HFFc6 (cell line): Measurements from ENCODE around the gene KDM6A. TPM values are rescaled to one million over a fixed set of nuclear protein-coding genes. Genes with fewer than 3 reads are reported as not detected.

Experiments
- DNase-seq: peaks from one replicate; pipeline ENCODE4 v3.0.0-alpha.2; 2018
- H3K27ac Mint-ChIP-seq: 2 replicates; pipeline ENCODE4 v1.8.0; 2020; ENCODE audit warnings: mild to moderate bottlenecking, mixed read lengths
- H3K27me3 Mint-ChIP-seq: 2 replicates; pipeline ENCODE4 v1.8.0; 2021; ENCODE audit warnings: mild to moderate bottlenecking, moderate library complexity, mixed read lengths; ENCODE audit not compliant: insufficient read depth
- H3K36me3 Mint-ChIP-seq: 2 replicates; pipeline ENCODE4 v1.8.0; 2021; ENCODE audit warnings: low read depth, mixed read lengths
- H3K4me1 Mint-ChIP-seq: 2 replicates; pipeline ENCODE4 v1.8.0; 2020; ENCODE audit warnings: low read depth, mixed read lengths
- H3K4me3 Mint-ChIP-seq: 2 replicates; pipeline ENCODE4 v1.8.0; 2020; ENCODE audit warnings: mild to moderate bottlenecking, moderate library complexity, mixed read lengths
- H3K9me3 Mint-ChIP-seq: 2 replicates; pipeline ENCODE4 v1.8.0; 2020; ENCODE audit warnings: mild to moderate bottlenecking, mixed read lengths
- total RNA-seq, 6 experiments: library from RNA; stranded (reverse); fragmentation: NEBNext Ultra II Directional; extraction: Animal tissue kit (Norgen Biotek cat#: 25700); gene quantifications; 2 replicates in 1 of 6; 3 replicates in 5 of 6; pipeline ENCODE4 v1.2.3, GENCODE V29; 2021
- TF ChIP-seq, protein P1 (sequence below): fragments of 200-600 bp; sonication (generic); IDR thresholded peaks from 2 replicates; pipeline ENCODE4 v1.5.0; 2021; ENCODE audit warnings: antibody characterized with exemption, mild to moderate bottlenecking

KDM6A gene
- total RNA-seq, 6 experiments from 2014 or later: 6.4 to 14.3 (median 9.0) TPM

DNA sequence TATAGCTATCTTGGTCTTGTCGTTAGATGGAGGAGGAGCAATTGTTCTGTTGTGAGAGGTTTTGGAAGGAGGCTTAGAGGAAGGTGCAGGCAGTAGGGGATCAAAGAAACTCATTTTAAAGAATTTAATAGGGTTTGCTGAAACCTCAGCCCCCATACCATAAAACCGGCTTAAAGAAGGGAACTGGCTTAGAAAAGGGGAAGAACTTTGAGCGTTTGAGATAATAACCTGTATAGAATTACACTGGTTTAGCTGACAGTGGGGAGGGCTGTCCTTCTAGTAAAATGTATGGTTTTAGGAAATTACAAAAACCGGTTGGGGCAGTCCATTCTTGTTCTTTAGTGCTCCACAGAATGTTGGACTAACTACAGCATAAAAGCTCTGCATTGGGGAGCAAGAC, 128.1 kb downstream of the KDM6A start:
- no peaks in the 10 kb centered on the region for H3K9me3 Mint-ChIP-seq
- H3K27ac Mint-ChIP-seq: peak overlapping the region; percentile 23; the same call in 1 of the 2 replicates
- TF ChIP-seq, protein P1, sequence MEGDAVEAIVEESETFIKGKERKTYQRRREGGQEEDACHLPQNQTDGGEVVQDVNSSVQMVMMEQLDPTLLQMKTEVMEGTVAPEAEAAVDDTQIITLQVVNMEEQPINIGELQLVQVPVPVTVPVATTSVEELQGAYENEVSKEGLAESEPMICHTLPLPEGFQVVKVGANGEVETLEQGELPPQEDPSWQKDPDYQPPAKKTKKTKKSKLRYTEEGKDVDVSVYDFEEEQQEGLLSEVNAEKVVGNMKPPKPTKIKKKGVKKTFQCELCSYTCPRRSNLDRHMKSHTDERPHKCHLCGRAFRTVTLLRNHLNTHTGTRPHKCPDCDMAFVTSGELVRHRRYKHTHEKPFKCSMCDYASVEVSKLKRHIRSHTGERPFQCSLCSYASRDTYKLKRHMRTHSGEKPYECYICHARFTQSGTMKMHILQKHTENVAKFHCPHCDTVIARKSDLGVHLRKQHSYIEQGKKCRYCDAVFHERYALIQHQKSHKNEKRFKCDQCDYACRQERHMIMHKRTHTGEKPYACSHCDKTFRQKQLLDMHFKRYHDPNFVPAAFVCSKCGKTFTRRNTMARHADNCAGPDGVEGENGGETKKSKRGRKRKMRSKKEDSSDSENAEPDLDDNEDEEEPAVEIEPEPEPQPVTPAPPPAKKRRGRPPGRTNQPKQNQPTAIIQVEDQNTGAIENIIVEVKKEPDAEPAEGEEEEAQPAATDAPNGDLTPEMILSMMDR: no peak
- DNase-seq: no peak
- H3K4me1 Mint-ChIP-seq: peaks cover 23% of the 10 kb centered on the region
- H3K27me3 Mint-ChIP-seq: no peaks in the 10 kb centered on the region; the same call in 1 of the 2 replicates
- H3K36me3 Mint-ChIP-seq: peaks cover 9% of the 10 kb centered on the region
- H3K4me3 Mint-ChIP-seq: no peak overlapping the region; the same call in 1 of the 2 replicates

GRCh38 chrX:45003085-45003484, 130.1 kb downstream of the KDM6A start:
- Mint-ChIP-seq H3K9me3 (no peaks in the 10 kb centered on the region; the same call in 1 of the 2 replicates), H3K27ac (no peak overlapping the region), H3K27me3 (no peaks in the 10 kb centered on the region; the same call in 1 of the 2 replicates), H3K36me3 (peaks cover 15% of the 10 kb centered on the region), H3K4me3 (no peak overlapping the region), H3K4me1 (peaks cover 34% of the 10 kb centered on the region)
- DNase-seq: no peak
- TF ChIP-seq, protein P1: no peak

GRCh38 chrX:45006002-45006800, 133.2 kb downstream of the KDM6A start:
- Mint-ChIP-seq H3K27me3 (no peaks in the 10 kb centered on the region), H3K9me3 (no peaks in the 10 kb centered on the region; the same call in 1 of the 2 replicates), H3K27ac (no peak overlapping the region), H3K36me3 (peaks cover 15% of the 10 kb centered on the region), H3K4me1 (peaks cover 60% of the 10 kb centered on the region), H3K4me3 (no peak overlapping the region; the same call in 1 of the 2 replicates)
- DNase-seq: peak; percentile 33
- TF ChIP-seq, protein P1: no peak

DNA sequence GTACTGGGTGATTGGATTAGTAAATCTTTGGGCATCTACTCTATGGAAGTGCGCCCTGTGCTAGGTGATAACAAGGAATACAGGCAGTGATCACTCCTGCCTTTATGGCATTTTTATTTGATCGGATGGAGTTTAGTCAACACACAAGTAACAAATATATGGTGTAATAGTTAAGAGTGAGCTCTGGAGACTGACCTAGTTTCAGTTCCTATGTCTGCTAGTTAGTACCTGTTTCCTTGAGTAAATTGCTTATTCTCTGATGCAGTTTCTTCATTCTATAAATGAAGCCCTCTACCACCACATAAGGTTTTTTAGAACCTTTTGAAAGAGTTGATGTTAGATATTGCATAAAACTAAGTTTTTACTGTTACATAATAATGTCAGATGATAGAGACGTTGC, 134.6 kb downstream of the KDM6A start:
- Mint-ChIP-seq H3K9me3 (no peaks in the 10 kb centered on the region; the same call in 1 of the 2 replicates), H3K27ac (no peak overlapping the region), H3K4me3 (no peak overlapping the region), H3K4me1 (peaks cover 51% of the 10 kb centered on the region), H3K36me3 (peaks cover 15% of the 10 kb centered on the region), H3K27me3 (no peaks in the 10 kb centered on the region)
- no peak for DNase-seq
- TF ChIP-seq, protein P1: no peak

- peak; percentile 33 for DNase-seq
Measured at GRCh38 chrX:45009371-45010000, 136.5 kb downstream of the KDM6A start.

More at GRCh38 chrX:45009371-45010000, 136.5 kb downstream of the KDM6A start:
- TF ChIP-seq, protein P1: no peak
- Mint-ChIP-seq H3K4me3 (peak overlapping the region; percentile 58), H3K36me3 (peaks cover 17% of the 10 kb centered on the region), H3K9me3 (no peaks in the 10 kb centered on the region; the same call in 1 of the 2 replicates), H3K27ac (peak overlapping the region; percentile 84), H3K4me1 (peaks cover 56% of the 10 kb centered on the region), H3K27me3 (no peaks in the 10 kb centered on the region)
